Activated CD8-positive, alpha-beta T cell treated with anti-CD3 and anti-CD28 coated beads for 36 hours (primary cell): ENCODE data around the gene ANXA6. TPM values are rescaled to one million over a fixed set of nuclear protein-coding genes. Genes with fewer than 3 reads are reported as not detected.

ENCODE experiments used
- ATAC-seq: fragments of 200-7000 bp; cut with Tn5 transposase; one replicate; pipeline ENCODE4 v1.10.0; 2021; ENCODE audit warnings: mild to moderate bottlenecking, moderate library complexity
- CTCF ChIA-PET: fragments of 350-600 bp; sonication (Branson Sonifier 250); formaldehyde crosslinking; loops from one replicate; lab custom pipeline; 2021; ENCODE audit warnings: antibody characterized with exemption; lab: Charles Lee
- POLR2A ChIA-PET: fragments of 350-600 bp; sonication (Branson Sonifier 250); formaldehyde crosslinking; loops from one replicate; lab custom pipeline; 2021; ENCODE audit warnings: antibody characterized with exemption; lab: Charles Lee
- DNase-seq: peaks from one replicate; pipeline ENCODE4 v3.0.0-alpha.2; 2020
- H3K27ac Mint-ChIP-seq: one replicate; pipeline ENCODE4 v1.8.0; 2021; ENCODE audit warnings: mild to moderate bottlenecking, mixed read lengths
- H3K27me3 Mint-ChIP-seq: one replicate; pipeline ENCODE4 v1.8.0; 2021; ENCODE audit warnings: mixed read lengths
- H3K36me3 Mint-ChIP-seq: one replicate; pipeline ENCODE4 v1.8.0; 2021; ENCODE audit warnings: low read depth, mixed read lengths
- H3K4me1 Mint-ChIP-seq: one replicate; pipeline ENCODE4 v1.8.0; 2021; ENCODE audit warnings: low read depth, mixed read lengths
- H3K4me3 Mint-ChIP-seq: one replicate; pipeline ENCODE4 v1.8.0; 2021; ENCODE audit warnings: mild to moderate bottlenecking, moderate library complexity, mixed read lengths
- H3K9me3 Mint-ChIP-seq: one replicate; pipeline ENCODE4 v1.8.0; 2021; ENCODE audit warnings: mixed read lengths
- intact Hi-C: fragments of 100-400 bp; cut with micrococcal nuclease; formaldehyde crosslinking; loops from one replicate; pipeline ENCODE4 v1.10.0; 2022
- total RNA-seq, 2 experiments: library from RNA; stranded (reverse); gene quantifications; one replicate each; pipeline ENCODE4 v1.2.3, GENCODE V29; 2021
- TF ChIP-seq, protein P1 (sequence below): fragments of 200-600 bp; IDR thresholded peaks from one replicate; pipeline ENCODE4 v1.8.0; 2022; ENCODE audit warnings: antibody characterized with exemption, mild to moderate bottlenecking

The ANXA6 gene
- total RNA-seq, 2 experiments from 2014 or later: 328 to 336 TPM

DNA sequence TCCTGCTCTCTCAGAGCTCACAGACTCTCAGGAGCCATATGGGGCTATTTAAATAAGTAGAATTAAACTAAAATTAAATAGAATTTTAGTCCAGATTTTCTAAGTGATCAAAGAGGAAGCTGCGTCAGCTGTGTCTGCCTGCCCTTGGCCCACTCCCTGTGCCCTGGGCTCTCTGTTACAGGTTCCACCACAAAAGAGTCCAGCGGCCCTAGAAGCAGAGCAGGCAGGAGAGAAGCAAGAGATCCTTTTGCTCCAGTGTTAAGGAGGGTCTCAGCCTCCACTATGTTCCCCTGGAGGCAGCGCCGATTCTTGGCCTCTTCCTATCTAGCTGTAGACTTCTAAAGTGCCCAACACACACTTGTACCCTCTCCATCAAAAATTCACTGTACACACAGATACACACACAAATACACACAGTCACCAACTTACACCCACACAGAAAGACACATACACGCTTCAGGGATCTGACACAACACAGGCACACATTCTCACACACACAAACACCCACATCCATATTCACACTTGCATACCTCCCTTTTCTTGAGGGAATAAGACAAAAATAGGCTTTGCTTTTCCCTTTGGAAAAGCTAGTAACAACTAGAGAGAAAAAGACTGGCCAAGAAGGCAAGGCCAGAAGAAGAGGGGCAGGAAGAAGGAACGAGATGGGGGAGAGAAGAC lies 71.2 kb downstream of the ANXA6 start:
- intact Hi-C loops: no loop called here
- no peak for ATAC-seq

GRCh38 chr5:151085517-151086041 lies 72.0 kb downstream of the ANXA6 start:
- Mint-ChIP-seq H3K36me3 (peaks cover 2% of the 10 kb centered on the region), H3K27me3 (peaks cover under 1% of the 10 kb centered on the region), H3K27ac (peak overlapping the region; percentile 79), H3K4me3 (peak overlapping the region; percentile 79), H3K4me1 (peaks cover 62% of the 10 kb centered on the region), H3K9me3 (no peaks in the 10 kb centered on the region)
- ATAC-seq (no peak), DNase-seq (peak; percentile 56)
- intact Hi-C loops: no loop called here
- ChIA-PET POLR2A (interaction anchor here (0.6 to 7.4 kb wide), 6 partner anchors 12 to 687 kb away, joined by 3 to 65 read pairs (median 3); no protein-coding TSS in a partner anchor), CTCF (interaction anchor here (1.0 to 2.8 kb wide), 6 partner anchors 8 to 153 kb away, joined by 4 to 20 read pairs (median 8); no protein-coding TSS in a partner anchor)
- TF ChIP-seq, protein P1, sequence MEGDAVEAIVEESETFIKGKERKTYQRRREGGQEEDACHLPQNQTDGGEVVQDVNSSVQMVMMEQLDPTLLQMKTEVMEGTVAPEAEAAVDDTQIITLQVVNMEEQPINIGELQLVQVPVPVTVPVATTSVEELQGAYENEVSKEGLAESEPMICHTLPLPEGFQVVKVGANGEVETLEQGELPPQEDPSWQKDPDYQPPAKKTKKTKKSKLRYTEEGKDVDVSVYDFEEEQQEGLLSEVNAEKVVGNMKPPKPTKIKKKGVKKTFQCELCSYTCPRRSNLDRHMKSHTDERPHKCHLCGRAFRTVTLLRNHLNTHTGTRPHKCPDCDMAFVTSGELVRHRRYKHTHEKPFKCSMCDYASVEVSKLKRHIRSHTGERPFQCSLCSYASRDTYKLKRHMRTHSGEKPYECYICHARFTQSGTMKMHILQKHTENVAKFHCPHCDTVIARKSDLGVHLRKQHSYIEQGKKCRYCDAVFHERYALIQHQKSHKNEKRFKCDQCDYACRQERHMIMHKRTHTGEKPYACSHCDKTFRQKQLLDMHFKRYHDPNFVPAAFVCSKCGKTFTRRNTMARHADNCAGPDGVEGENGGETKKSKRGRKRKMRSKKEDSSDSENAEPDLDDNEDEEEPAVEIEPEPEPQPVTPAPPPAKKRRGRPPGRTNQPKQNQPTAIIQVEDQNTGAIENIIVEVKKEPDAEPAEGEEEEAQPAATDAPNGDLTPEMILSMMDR: no peak

More for the DNA sequence above, 71.2 kb downstream of the ANXA6 start:
- peaks cover 4% of the 10 kb centered on the region for H3K27me3 Mint-ChIP-seq
- ChIA-PET CTCF (interaction anchor here (0.8 to 2.8 kb wide), 12 partner anchors 10 to 153 kb away, joined by 3 to 20 read pairs (median 4); no protein-coding TSS in a partner anchor), POLR2A (interaction anchor here (0.7 to 7.4 kb wide), 7 partner anchors 11 to 126 kb away, joined by 3 to 65 read pairs (median 4); no protein-coding TSS in a partner anchor)
- peak overlapping the region; percentile 79 for H3K27ac Mint-ChIP-seq
- peak overlapping the region; percentile 79 for H3K4me3 Mint-ChIP-seq
- H3K4me1 Mint-ChIP-seq: peaks cover 62% of the 10 kb centered on the region
- no peak for DNase-seq
- H3K9me3 Mint-ChIP-seq: no peaks in the 10 kb centered on the region
- peaks cover 2% of the 10 kb centered on the region for H3K36me3 Mint-ChIP-seq
- TF ChIP-seq, protein P1: no peak

DNA sequence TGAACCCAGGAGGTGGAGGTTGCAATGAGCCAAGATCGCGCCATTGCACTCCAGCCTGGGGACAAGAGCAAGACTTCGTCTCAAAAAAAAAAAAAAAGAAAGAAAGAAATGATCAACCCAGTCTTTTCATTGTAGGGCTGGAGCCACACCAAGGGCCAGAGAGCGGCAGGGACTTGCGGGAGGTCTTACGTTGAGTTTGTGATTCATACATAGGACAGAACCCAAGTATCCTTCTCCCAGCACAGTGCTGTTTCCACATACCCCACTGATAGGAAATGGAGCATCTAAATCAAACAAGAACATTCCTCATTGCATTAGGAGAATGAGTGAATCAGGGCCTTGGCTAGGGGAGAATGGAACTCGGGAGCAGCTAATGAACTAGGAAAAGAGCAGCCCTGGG lies 73.2 kb downstream of the ANXA6 start:
- no peaks in the 10 kb centered on the region for H3K27me3 Mint-ChIP-seq
- no peaks in the 10 kb centered on the region for H3K9me3 Mint-ChIP-seq
- DNase-seq (no peak), ATAC-seq (no peak)
- H3K4me1 Mint-ChIP-seq: peaks cover 68% of the 10 kb centered on the region
- peak overlapping the region; percentile 79 for H3K4me3 Mint-ChIP-seq
- intact Hi-C loops: loop anchor here (5.0 kb wide), 2 partner anchors 68 to 128 kb away; no protein-coding TSS in a partner anchor
- TF ChIP-seq, protein P1: no peak
- ChIA-PET CTCF (interaction anchor here (1.1 to 8.1 kb wide), 6 partner anchors 9 to 154 kb away, joined by 4 to 65 read pairs (median 8); no protein-coding TSS in a partner anchor), POLR2A (interaction anchor here (1.0 to 7.4 kb wide), 3 partner anchors 13 to 24 kb away, joined by 3 to 65 read pairs (median 3); no protein-coding TSS in a partner anchor)
- peak overlapping the region; percentile 26 for H3K27ac Mint-ChIP-seq
- peaks cover 11% of the 10 kb centered on the region for H3K36me3 Mint-ChIP-seq

- Mint-ChIP-seq H3K4me1 (peaks cover 71% of the 10 kb centered on the region), H3K36me3 (peaks cover 23% of the 10 kb centered on the region)
- POLR2A ChIA-PET: interaction anchor here (0.9 to 7.4 kb wide), 2 partner anchors 14 to 17 kb away, joined by 3 to 65 read pairs; no protein-coding TSS in a partner anchor
These were observed 74.4 kb downstream of the ANXA6 start for GRCh38 chr5:151083081-151083676.

More at GRCh38 chr5:151083081-151083676, 74.4 kb downstream of the ANXA6 start:
- intact Hi-C loops: loop anchor here (5.0 kb wide), 2 partner anchors 69 to 129 kb away; no protein-coding TSS in a partner anchor
- Mint-ChIP-seq H3K27ac (peak overlapping the region; percentile 96), H3K9me3 (no peaks in the 10 kb centered on the region), H3K27me3 (no peaks in the 10 kb centered on the region), H3K4me3 (peak overlapping the region; percentile 85)
- CTCF ChIA-PET: interaction anchor here (0.8 to 8.1 kb wide), 7 partner anchors 10 to 82 kb away, joined by 3 to 65 read pairs (median 8); no protein-coding TSS in a partner anchor
- ATAC-seq (peak; percentile 24), DNase-seq (peak; percentile 84)
- TF ChIP-seq, protein P1: no peak
